NCI-H2171 (cell line): ENCODE results near the gene AP2A2.
A peak's percentile ranks its signal among the peaks of the same experiment; 100 is the strongest.

Experiments used
- DNase-seq: peaks from one replicate; lab custom pipeline; 2025; lab: John Stamatoyannopoulos, UW

AP2A2 gene

GRCh38 chr11:925496-926301 is at the start of gene AP2A2:
TSS of gene AP2A2 (plus strand) at chr11:925870. CDS start at chr11:926022, 152 bp downstream.
- peak; percentile 73 for DNase-seq

DNA sequence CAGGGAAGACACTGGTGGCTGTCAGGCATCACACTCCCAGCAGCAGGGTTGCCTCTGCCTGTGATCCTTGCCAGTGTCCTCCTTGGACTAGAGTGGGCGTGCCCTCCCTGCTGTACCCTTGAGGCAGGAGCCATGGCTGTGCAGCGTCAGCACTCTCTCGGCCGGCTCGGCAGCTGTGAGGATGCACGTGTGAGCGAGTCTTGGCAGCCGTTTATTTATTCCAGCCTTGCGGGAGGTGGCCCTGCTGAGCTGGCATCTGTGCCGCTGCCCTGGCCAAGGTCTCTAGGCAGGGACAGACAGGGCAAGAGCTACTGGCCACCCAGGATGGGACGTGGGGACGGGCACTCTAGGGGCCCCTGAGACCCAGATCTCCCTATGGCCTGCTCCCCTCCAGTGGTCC is 49.1 kb upstream of the AP2A2 start:
- DNase-seq = peak; percentile 43

DNA sequence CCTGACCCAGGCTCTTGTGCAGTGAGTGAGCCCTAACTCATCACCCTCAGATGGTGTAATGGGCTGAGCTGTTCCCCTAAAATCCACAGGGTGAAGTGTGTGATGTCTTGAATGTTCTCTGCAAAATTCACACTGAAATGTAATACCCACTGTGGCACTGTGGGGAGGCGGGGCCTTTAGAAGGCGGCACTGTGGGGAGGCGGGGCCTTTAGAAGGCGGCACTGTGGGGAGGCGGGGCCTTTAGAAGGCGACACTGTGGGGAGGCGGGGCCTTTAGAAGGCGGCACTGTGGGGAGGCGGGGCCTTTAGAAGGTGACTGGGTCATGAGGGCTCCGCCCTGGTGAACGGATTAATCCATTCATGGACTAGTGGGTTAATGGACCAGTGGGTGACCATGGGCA is 48.1 kb upstream of the AP2A2 start:
- no peak for DNase-seq

GRCh38 chr11:880447-880846 is 45.2 kb upstream of the AP2A2 start:
- no peak for DNase-seq

GRCh38 chr11:882596-882995 is 43.1 kb upstream of the AP2A2 start:
- DNase-seq = no peak

GRCh38 chr11:883527-883926 is 42.1 kb upstream of the AP2A2 start:
- no peak for DNase-seq

DNA sequence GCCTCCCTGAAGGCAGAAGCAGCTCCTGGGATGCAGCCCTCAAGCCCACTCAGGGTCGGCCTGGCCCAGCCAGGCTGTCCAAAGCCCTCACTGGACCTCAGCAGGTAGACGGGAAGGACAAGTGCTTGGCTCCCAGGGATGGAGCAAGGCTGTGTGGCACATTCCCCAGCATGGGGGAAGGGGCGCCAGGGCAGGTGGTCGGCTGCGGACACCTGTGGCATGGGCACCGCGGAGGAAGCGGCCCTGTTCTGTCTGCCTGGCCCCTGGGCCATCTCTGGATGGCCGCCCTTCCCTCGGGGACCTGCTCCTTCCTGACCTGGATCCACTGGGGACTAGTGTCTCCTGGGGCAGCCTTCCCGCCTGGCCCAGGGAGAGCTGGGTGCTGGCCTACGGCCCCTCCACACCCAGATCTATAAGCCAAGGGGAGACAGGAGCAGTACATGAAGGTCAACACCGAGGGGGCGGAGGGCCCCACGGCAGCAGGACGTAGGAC is 41.0 kb upstream of the AP2A2 start:
- no peak for DNase-seq

- DNase-seq = no peak
Measured at GRCh38 chr11:886568-886967, 39.1 kb upstream of the AP2A2 start.

DNA sequence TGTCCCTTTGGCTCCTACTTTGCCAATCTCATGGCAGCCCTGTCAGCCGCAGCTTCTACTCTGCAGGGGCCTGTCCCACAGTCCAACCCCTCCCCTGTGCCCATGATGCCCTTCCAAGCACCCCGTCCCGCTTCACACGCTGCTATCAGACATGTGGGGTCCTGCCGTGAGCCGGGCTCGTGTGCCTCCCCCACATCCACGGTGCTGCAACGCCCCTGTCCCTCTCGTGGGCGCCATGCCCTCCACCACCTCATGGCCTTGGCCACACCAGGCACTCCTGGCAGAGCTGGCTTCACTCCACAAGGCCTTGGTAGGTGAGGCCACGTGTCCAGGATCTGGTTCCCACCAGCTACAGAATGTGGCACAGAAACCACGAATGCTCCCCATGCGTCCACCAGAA is 38.1 kb upstream of the AP2A2 start:
- DNase-seq = no peak

GRCh38 chr11:888310-889212 is 37.1 kb upstream of the AP2A2 start:
- DNase-seq = no peak

- peak; percentile 60 for DNase-seq
Measured at GRCh38 chr11:889257-889656, 36.4 kb upstream of the AP2A2 start.

DNA sequence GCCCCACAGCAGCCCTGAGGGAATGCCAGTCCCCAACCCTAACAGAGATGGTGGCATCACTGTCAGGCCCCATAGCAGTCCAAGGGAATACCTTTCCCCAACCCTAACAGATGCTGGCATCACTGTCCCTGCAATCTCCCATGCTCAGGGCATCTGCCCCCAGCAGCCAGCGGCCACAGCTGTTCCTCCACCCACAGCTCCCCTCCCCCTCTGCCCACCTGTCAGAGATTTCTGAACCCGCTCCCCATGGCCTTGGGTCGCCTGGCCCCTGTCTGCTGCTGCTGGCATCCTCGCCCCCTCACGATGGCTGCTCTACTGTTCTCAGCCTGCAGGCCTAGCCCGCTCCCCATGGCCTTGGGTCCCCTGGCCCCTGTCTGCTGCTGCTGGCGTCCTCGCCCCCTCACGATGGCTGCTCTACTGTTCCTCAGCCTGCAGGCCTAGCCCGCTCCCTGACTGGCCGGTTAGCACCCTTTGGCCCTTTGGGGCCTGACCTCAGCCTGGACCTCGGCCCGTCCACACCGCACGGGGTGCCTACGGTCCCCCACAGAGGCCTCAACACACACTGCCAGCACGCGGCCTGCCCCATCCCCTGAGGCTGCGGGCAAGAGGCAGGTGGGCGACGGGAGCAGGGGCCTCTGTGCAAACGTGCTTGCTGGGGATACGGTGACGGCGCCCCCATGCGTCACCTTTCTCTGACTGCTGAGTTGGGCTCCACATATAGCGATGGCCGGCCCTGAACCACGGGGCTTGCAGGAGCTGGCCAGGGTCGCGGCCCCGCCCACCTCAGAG is 35.8 kb upstream of the AP2A2 start:
- no peak for DNase-seq

DNA sequence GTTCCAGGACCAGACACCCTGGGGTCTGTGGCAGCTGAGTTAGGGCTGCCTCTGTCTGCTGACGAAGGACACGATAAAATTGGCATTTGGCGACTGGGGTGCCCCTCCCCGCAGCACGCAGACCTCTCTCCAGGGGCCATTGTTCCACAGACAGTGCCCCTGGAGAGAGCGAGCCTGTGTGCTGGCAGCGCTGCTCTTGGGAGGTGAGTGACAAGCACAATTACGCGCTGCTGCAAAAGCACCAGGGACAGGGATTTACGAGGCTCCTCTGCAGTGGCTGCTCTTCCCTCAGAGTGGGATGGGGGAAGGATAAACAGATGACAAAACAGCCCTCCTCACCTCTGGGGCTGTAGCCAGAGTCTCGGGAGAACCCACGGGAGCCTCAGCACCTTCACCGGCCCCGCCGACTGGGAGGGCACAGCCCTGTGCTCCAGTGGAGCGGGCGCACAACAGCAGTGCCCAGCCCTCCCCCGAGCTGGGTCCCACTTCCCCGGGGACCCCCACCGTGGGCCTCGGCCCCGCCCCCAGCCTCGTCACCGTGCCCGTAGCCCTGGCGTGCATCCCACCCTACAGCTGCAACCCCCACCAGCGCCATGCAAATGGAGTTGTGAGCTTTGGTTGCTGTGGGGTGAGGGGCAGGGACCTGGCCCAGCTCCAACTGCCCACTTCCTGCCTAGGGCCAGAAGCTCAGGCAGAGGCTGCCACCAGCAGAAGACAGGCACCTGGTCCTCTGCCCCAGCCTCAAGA is 34.7 kb upstream of the AP2A2 start:
- no peak for DNase-seq

DNA sequence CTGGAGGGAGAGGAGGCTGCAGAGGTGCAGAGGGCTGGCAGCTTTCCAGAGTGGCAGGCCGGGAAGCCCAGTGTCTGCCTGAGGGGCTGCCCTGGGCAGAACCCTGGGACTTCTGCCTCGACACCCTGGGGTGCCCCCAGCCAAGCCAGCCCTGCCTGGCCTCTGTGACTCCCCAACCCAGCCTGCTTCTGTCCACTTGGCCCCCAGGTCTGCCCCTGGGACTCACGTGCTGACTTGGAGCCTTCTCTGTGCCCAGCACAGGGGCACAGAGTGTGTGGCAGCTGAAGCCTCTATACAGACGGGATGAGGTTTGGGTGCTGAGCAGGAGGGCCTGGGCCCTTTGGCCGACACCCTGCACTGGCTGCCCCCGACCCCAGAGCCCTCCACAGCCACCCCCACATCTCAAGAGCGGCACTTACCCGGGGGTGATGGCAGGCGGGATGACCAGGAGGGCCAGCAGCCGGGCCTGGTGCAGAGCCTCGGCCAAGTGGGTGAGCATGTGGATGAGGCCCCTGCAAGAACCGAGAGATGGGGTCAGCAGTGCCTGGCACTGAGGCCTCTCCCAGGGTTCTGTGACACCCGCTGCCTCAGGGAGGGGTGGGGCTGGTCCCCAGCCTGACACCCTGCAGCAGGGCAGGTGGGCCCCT is 32.5 kb upstream of the AP2A2 start:
- DNase-seq = no peak

DNA sequence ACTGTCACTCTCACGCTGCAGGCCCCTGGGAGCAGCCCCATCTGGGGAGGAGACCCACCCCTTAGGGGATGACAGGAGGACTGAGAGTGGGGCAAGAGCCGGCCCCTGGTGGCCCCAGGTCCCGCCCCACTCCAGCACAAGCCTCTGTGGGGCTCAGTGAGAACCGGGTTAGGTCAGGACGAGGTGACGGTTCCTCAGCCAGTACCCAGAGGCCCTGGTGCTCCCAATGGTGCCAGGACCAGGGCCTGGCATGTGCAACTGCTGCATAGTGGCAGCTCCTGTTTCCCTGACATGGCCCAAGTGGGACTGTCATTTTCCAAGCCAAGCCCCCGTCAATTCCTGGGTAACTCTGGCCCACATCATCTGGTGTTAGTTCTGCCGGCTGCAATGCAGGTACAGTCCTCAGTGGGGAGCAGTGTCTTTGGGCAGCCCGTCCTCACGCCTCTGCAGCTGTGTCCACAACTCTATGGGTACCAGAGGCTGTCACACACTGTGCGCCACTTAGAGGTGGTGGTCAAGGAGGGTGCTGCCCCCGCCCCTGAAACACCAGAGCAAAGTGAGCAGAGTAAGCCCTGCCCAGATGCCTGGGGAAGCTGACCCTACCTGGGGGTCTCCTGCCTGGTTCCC is 31.0 kb upstream of the AP2A2 start:
- DNase-seq = no peak

- no peak for DNase-seq
Measured at GRCh38 chr11:895331-896110, 30.1 kb upstream of the AP2A2 start.

- DNase-seq = no peak
Measured at GRCh38 chr11:897253-898142, 28.2 kb upstream of the AP2A2 start.

DNA sequence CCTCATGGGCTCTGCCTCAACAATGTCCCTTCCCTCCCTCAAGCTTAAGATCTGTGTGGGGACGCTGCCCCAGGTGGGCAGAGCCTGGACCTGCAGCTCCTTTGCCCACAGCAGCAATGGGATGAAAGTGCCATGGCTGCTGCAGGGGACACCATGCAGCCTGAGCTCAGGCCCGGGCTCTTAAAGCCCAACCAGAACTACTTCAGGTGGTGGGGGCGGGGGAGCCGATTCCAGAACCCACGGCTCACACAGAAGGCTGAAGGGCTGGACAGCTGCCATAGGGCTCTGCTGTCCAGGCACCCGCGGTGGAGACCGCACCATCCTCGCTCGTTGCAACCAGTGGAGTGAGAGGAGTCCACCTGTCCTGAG is 27.5 kb upstream of the AP2A2 start:
- DNase-seq = no peak
